K562 (cell line): ENCODE data around the gene C1R. TPM values are rescaled to one million over a fixed set of nuclear protein-coding genes. Genes with fewer than 3 reads are reported as not detected.

Source experiments
- ATF3 ChIP-seq, 2 experiments: fragments of 450-650 bp in 1 of 2; sonication (generic) in 1 of 2; formaldehyde crosslinking in 1 of 2; IDR thresholded peaks in 1 of 2; conservative IDR thresholded peaks in 1 of 2; 2 replicates each; pipeline versions ENCODE4 v1.6.1 to v1.8.1; 2016 to 2023; ENCODE audit warnings: mild to moderate bottlenecking in 2 of 2, moderate library complexity in 2 of 2, inconsistent platforms in 1 of 2, missing genetic modification reagents in 1 of 2
- FOXA1 ChIP-seq: fragments of 450-650 bp; IDR thresholded peaks from 2 replicates; pipeline ENCODE4 v1.6.1; 2016; ENCODE audit warnings: mild to moderate bottlenecking, borderline replicate concordance
- GATA2 ChIP-seq: sonication (generic); formaldehyde crosslinking; IDR thresholded peaks from 2 replicates; pipeline ENCODE4 v1.4.0; 2020; ENCODE audit warnings: mild to moderate bottlenecking, missing genetic modification reagents
- IRF1 ChIP-seq: sonication (generic); formaldehyde crosslinking; IDR thresholded peaks from 2 replicates; pipeline ENCODE4 v1.8.0; 2022; ENCODE audit warnings: missing genetic modification reagents, mild to moderate bottlenecking, borderline replicate concordance
- NCOR1 ChIP-seq: fragments of 450-650 bp; IDR thresholded peaks from 2 replicates; pipeline ENCODE4 v1.6.1; 2016; ENCODE audit warnings: mild to moderate bottlenecking, moderate library complexity
- NR1H2 ChIP-seq: sonication (generic); formaldehyde crosslinking; IDR thresholded peaks from 2 replicates; pipeline ENCODE4 v1.4.0; 2020; ENCODE audit warnings: mild to moderate bottlenecking, missing genetic modification reagents
- PHB ChIP-seq: fragments of 250-450 bp; sonication (Bioruptor Pico); IDR thresholded peaks from 2 replicates; pipeline ENCODE4 v1.5.0; 2021
- POLR2A ChIP-seq: fragments of 450-650 bp; conservative IDR thresholded peaks from 2 replicates; pipeline ENCODE4 v1.6.1; 2016
- YY1 ChIP-seq, 3 experiments: IDR thresholded peaks; 2 replicates each; pipeline ENCODE4 v1.6.1; 2011; ENCODE audit warnings: low read length in 2 of 3, mild to moderate bottlenecking in 2 of 3, moderate library complexity in 2 of 3, borderline replicate concordance in 1 of 3, control low read depth in 1 of 3, low read depth in 1 of 3; ENCODE audit not compliant: insufficient read depth in 3 of 3, insufficient replicate concordance in 2 of 3, control insufficient read depth in 1 of 3, insufficient read length in 1 of 3; ENCODE audit errors: extremely low read depth in 1 of 3
- ZNF444 ChIP-seq: fragments of 250-450 bp; sonication (Bioruptor Pico); IDR thresholded peaks from 2 replicates; pipeline ENCODE4 v1.4.0; 2020; ENCODE audit warnings: mild to moderate bottlenecking, moderate library complexity
- ZNF695 ChIP-seq: fragments of 450-650 bp; formaldehyde crosslinking; IDR thresholded peaks from 2 replicates; pipeline ENCODE4 v1.4.0; 2020; ENCODE audit warnings: mild to moderate bottlenecking, moderate library complexity
- polyA plus RNA-seq, 8 experiments: library from polyadenylated mRNA; depleted of rRNA in 4 of 8; stranded (reverse) in 5 of 8; unstranded in 3 of 8; fragments of >200 nt; fragmentation: Nextera tagmentation in 2 of 8; fragmentation: Illumina TruSeq in 1 of 8; extraction: Ambion mirVana in 2 of 8; extraction: Trizol in 1 of 8; gene quantifications; 2 replicates each; pipeline versions ENCODE4 v1.2.1 to v1.2.3, GENCODE V29; 2011 to 2014; ENCODE audit warnings: inconsistent platforms in 1 of 8, missing spikeins in 1 of 8
- total RNA-seq, 7 experiments: library from RNA; depleted of rRNA in 6 of 7; stranded (reverse); fragments of >200 nt in 6 of 7; fragmentation: Illumina TruSeq in 2 of 7; extraction: Trizol in 2 of 7; gene quantifications; 2 replicates each; pipeline versions ENCODE4 v1.2.1 to v1.2.3, GENCODE V29; 2011 to 2021; ENCODE audit warnings: low replicate concordance in 1 of 7

C1R gene
- total and polyA plus RNA-seq, 9 of the 15 experiments (the other 6 are each of a cell fraction or from before 2014, with no cell fraction given) = 0.07 to 1.0 (median 0.33) TPM; not detected in 1

GRCh38 chr12:7064516-7064915 is 27.7 kb downstream of the C1R start (continued):
- TF ChIP-seq ATF3 (IDR thresholded peaks at IDR 0.05) = no peak
- no peak for TF ChIP-seq ATF3 (CRISPR knock-in tag; conservative IDR thresholded peaks at IDR 0.05)
- no peak for TF ChIP-seq POLR2A
- no peak for TF ChIP-seq ZNF695 (CRISPR knock-in tag)
- no peak for TF ChIP-seq NCOR1
- no peak for TF ChIP-seq GATA2 (CRISPR knock-in tag)
- no peak for TF ChIP-seq IRF1
- TF ChIP-seq YY1 (IDR thresholded peaks at IDR 0.05; ENCODE audit: borderline replicate concordance in 1 of 3, control insufficient read depth in 1 of 3, extremely low read depth in 1 of 3, insufficient read depth in 3 of 3, insufficient read length in 1 of 3, insufficient replicate concordance in 2 of 3, low read depth in 1 of 3, low read length in 2 of 3) = no peak
- no peak for TF ChIP-seq NR1H2 (CRISPR knock-in tag)
- TF ChIP-seq FOXA1 = no peak
- no peak for TF ChIP-seq PHB (CRISPR knock-in tag)
- no peak for TF ChIP-seq ZNF444 (CRISPR knock-in tag)
